Measurements from ENCODE around the gene NR1H2.

The NR1H2 gene

DNA sequence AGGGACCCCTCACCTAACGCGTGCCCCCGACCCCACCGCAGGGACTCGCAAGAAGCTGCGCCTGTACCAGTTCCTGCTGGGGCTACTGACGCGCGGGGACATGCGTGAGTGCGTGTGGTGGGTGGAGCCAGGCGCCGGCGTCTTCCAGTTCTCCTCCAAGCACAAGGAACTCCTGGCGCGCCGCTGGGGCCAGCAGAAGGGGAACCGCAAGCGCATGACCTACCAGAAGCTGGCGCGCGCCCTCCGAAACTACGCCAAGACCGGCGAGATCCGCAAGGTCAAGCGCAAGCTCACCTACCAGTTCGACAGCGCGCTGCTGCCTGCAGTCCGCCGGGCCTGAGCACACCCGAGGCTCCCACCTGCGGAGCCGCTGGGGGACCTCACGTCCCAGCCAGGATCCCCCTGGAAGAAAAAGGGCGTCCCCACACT lies 51.8 kb downstream of the NR1H2 start:
- DNase-seq: no peak

DNA sequence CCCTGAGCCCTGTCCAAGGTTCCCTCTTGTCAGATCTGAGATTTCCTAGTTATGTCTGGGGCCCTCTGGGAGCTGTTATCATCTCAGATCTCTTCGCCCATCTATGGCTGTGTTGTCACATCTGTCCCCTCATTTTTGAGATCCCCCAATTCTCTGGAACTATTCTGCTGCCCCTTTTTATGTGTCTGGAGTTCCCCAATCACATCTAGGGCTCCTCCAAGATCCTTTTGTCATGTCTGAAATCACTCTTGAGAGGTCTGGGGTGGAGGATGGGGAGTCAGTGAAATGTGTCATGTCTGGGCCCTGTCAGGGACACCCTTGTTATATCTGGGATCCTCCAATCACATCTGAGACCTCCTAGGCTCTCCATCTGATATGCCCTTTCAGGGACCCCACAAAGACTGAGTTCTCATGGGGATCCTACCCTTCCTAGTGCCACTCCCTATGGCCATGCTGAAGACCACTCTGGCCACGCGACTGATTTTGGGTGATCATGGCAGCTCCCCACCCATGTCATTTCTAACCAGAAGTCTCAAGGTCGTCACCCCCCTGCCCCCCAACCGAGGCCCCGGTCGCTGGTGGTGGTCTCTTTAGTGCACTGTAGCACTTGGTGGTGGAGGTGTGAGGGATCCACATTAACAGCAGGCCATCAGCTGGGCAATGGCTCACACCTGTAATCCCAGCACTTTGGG lies 52.7 kb downstream of the NR1H2 start:
- no peak for DNase-seq

DNA sequence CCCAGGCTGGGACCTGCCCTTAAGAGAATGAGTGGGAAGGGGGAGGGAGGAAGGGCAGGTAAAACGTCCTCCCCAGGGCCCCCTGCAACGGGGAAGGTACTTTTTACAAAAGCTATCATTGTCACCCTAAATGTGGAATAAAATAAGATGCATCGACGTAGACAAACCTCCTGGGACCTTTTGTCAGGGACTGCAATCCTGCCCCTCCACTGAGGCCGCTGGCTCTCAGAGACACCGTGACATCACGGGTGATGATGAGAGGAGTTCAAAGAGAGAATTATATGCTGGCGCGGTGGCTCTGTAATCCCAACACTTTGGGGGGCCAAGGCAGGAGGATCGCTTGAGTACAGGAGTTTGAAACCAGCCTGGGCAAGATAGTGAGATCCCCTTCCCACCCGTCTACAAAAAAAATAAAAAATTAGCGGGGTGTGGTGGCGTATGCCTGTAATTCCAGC lies 54.7 kb downstream of the NR1H2 start:
- no peak for DNase-seq

- peak; percentile 56 for DNase-seq
Measured at GRCh38 chr19:50431343-50432220, 55.3 kb downstream of the NR1H2 start.

GRCh38 chr19:50432221-50433028 lies 56.2 kb downstream of the NR1H2 start, which contains the start of gene MYBPC2:
TSS of gene MYBPC2 (plus strand) at chr19:50432892. CDS start at chr19:50432954, 62 bp downstream.
- no peak for DNase-seq

Measured in NCI-H2029 (cell line).